HCT116 (cell line): ENCODE results near the gene KRTAP1-4.

Experiments
- CEBPB ChIP-seq: IDR thresholded peaks from 2 replicates; pipeline ENCODE4 v1.6.1; 2012; ENCODE audit warnings: low read depth
- CTCF ChIP-seq, 3 experiments: fragments of 200-600 bp in 1 of 3; sonication (generic) in 1 of 3; IDR thresholded peaks in 2 of 3; conservative IDR thresholded peaks in 1 of 3; 2 replicates each; pipeline ENCODE4 v1.5.1; 2012 to 2017; ENCODE audit warnings: low read depth in 2 of 3, low read length in 2 of 3, antibody characterized with exemption in 1 of 3, borderline replicate concordance in 1 of 3, control low read depth in 1 of 3, mild to moderate bottlenecking in 1 of 3, mixed read lengths in 1 of 3, mixed run types in 1 of 3, moderate library complexity in 1 of 3; ENCODE audit not compliant: insufficient read depth in 1 of 3
- JUND ChIP-seq: IDR thresholded peaks from 2 replicates; pipeline ENCODE4 v1.6.1; 2012
- POLR2A ChIP-seq: IDR thresholded peaks from 2 replicates; pipeline ENCODE4 v1.7.0; 2011; ENCODE audit warnings: borderline replicate concordance; ENCODE audit not compliant: insufficient read depth, insufficient read length; ENCODE audit errors: extremely low read depth
- POLR2AphosphoS5 ChIP-seq: IDR thresholded peaks from 2 replicates; pipeline ENCODE4 v1.6.1; 2011; ENCODE audit warnings: mild to moderate bottlenecking, low read depth, low read length, moderate library complexity
- SIN3A ChIP-seq: IDR thresholded peaks from 2 replicates; pipeline ENCODE4 v1.6.1; 2012; ENCODE audit warnings: low read depth
- ZFX ChIP-seq: fragments of 450-650 bp; IDR thresholded peaks from 2 replicates; pipeline ENCODE4 v1.6.1; 2017
- ZNF274 ChIP-seq: fragments of 200-500 bp; sonication (Bioruptor generic); IDR thresholded peaks from 2 replicates; pipeline ENCODE4 v1.6.1; 2014; ENCODE audit warnings: mild to moderate bottlenecking, low read depth, low read length, inconsistent platforms

GRCh38 chr17:41037853-41038350 is 7.9 kb upstream of the KRTAP1-4 start:
- TF ChIP-seq CTCF (IDR thresholded peaks at IDR 0.05 in 2 of 3, conservative IDR thresholded peaks at IDR 0.05 in 1 of 3; ENCODE audit: borderline replicate concordance in 1 of 3, insufficient read depth in 1 of 3, low read depth in 2 of 3, low read length in 2 of 3) (no peak), POLR2A (no peak), SIN3A (no peak), ZFX (no peak), CEBPB (no peak), ZNF274 (no peak), JUND (no peak), POLR2AphosphoS5 (no peak)
